ENCODE data around the gene TIMELESS.

TIMELESS gene

GRCh38 chr12:56392331-56392730, 56.9 kb downstream of the TIMELESS start:
- DNase-seq (ENCODE audit: low read depth) = no peak
- TF ChIP-seq, protein P1, sequence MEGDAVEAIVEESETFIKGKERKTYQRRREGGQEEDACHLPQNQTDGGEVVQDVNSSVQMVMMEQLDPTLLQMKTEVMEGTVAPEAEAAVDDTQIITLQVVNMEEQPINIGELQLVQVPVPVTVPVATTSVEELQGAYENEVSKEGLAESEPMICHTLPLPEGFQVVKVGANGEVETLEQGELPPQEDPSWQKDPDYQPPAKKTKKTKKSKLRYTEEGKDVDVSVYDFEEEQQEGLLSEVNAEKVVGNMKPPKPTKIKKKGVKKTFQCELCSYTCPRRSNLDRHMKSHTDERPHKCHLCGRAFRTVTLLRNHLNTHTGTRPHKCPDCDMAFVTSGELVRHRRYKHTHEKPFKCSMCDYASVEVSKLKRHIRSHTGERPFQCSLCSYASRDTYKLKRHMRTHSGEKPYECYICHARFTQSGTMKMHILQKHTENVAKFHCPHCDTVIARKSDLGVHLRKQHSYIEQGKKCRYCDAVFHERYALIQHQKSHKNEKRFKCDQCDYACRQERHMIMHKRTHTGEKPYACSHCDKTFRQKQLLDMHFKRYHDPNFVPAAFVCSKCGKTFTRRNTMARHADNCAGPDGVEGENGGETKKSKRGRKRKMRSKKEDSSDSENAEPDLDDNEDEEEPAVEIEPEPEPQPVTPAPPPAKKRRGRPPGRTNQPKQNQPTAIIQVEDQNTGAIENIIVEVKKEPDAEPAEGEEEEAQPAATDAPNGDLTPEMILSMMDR (IDR thresholded peaks at IDR 0.05; ENCODE audit: low read depth, low read length, missing control alignments) = no peak
- H3K4me3 ChIP-seq (ENCODE audit: low read depth, low read length) = no peak overlapping the region

GRCh38 chr12:56391721-56392120, 57.5 kb downstream of the TIMELESS start:
- H3K4me3 ChIP-seq (ENCODE audit: low read depth, low read length) = no peak overlapping the region
- TF ChIP-seq, protein P1 (IDR thresholded peaks at IDR 0.05; ENCODE audit: low read depth, low read length, missing control alignments) = no peak
- no peak for DNase-seq (ENCODE audit: low read depth)

DNA sequence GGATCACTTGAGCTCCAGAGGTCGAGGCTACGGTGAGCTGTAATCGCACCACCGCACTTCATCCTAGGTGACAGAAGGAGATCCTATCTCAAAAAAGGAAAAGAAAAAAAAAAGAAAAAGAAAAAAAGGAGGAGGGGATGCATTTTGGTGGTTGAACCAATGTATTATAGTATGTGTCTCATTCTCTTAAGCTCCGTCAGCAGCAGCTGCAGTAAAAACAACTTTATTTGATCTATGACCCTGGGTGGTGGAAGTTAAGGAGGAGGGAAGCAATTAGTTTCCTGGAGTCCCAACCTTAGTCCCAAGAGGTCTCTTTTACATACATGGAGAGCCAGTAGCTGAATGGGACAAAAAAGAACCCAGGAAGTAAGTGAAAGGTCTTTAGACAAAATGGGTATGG, 59.8 kb downstream of the TIMELESS start:
- TF ChIP-seq, protein P1 (IDR thresholded peaks at IDR 0.05; ENCODE audit: low read depth, low read length, missing control alignments) = no peak
- DNase-seq (ENCODE audit: low read depth) = no peak

GRCh38 chr12:56387152-56387736, 62.0 kb downstream of the TIMELESS start:
- H3K4me3 ChIP-seq (ENCODE audit: low read depth, low read length) = no peak overlapping the region
- no peak for DNase-seq (ENCODE audit: low read depth)
- TF ChIP-seq, protein P1 (IDR thresholded peaks at IDR 0.05; ENCODE audit: low read depth, low read length, missing control alignments) = no peak

More for the DNA sequence above, 59.8 kb downstream of the TIMELESS start:
- no peak overlapping the region for H3K4me3 ChIP-seq (ENCODE audit: low read depth, low read length)

GRCh38 chr12:56385873-56386272, 63.4 kb downstream of the TIMELESS start:
- TF ChIP-seq, protein P1 (IDR thresholded peaks at IDR 0.05; ENCODE audit: low read depth, low read length, missing control alignments) = no peak
- H3K4me3 ChIP-seq (ENCODE audit: low read depth, low read length) = no peak overlapping the region
- DNase-seq (ENCODE audit: low read depth) = no peak

DNA sequence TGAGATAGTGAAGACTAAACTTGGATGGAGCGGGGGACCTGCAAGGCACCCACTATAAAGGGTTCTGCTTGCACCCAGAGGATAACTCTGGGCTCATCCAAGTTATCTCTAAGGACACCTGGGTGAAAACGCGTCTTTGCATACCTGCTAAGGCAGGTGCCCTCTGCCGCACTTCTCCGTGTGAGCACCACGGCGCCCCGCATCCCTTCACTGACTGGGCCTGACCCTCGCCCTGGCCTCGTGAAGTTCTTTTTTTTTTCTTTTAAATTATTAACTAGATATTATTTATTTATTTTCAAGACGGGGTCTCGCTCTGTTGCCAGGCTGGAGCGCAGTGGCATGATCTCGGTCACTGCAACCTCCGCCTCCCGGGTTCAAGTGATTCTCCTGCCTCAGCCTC, 66.6 kb downstream of the TIMELESS start:
- no peak for DNase-seq (ENCODE audit: low read depth)
- H3K4me3 ChIP-seq (ENCODE audit: low read depth, low read length) = no peak overlapping the region
- TF ChIP-seq, protein P1 (IDR thresholded peaks at IDR 0.05; ENCODE audit: low read depth, low read length, missing control alignments) = no peak

GRCh38 chr12:56377989-56378316, 71.3 kb downstream of the TIMELESS start:
- H3K4me3 ChIP-seq (ENCODE audit: low read depth, low read length) = no peak overlapping the region
- DNase-seq (ENCODE audit: low read depth) = no peak
- TF ChIP-seq, protein P1 (IDR thresholded peaks at IDR 0.05; ENCODE audit: low read depth, low read length, missing control alignments) = no peak

Data from GM12864 (cell line).